Liver (tissue), 9 donors: ENCODE data around the gene FHDC1. TPM values are rescaled to one million over a fixed set of nuclear protein-coding genes. Genes with fewer than 3 reads are reported as not detected.

Experiments used
- DNase-seq: peaks from one replicate; pipeline ENCODE4 v3.0.0-alpha.2; 2017; ENCODE audit warnings: low spot score
- H3K27ac ChIP-seq, 2 donors: one replicate each; pipeline ENCODE4 v1.7.0; 2013; ENCODE audit warnings: inconsistent platforms in 2 of 2, low read length in 2 of 2, control low read depth in 1 of 2, low read depth in 1 of 2, mild to moderate bottlenecking in 1 of 2
- H3K27me3 ChIP-seq, 4 donors: one replicate each; pipeline versions ENCODE4 v1.6.1 to v1.7.0; 2013; ENCODE audit warnings: low read length in 3 of 4, inconsistent platforms in 1 of 4, mild to moderate bottlenecking in 1 of 4, moderate library complexity in 1 of 4; ENCODE audit not compliant: control insufficient read depth in 4 of 4, insufficient read depth in 4 of 4
- H3K36me3 ChIP-seq, 4 donors: one replicate each; pipeline versions ENCODE4 v1.6.1 to v1.7.0; 2013; ENCODE audit warnings: low read length in 3 of 4, mild to moderate bottlenecking in 3 of 4, low read depth in 1 of 4, moderate library complexity in 1 of 4; ENCODE audit not compliant: control insufficient read depth in 4 of 4, insufficient read depth in 3 of 4
- H3K4me1 ChIP-seq, 4 donors: one replicate each; pipeline versions ENCODE4 v1.6.1 to v1.7.0; 2013; ENCODE audit warnings: low read length in 3 of 4, mild to moderate bottlenecking in 3 of 4, moderate library complexity in 1 of 4; ENCODE audit not compliant: control insufficient read depth in 4 of 4, insufficient read depth in 4 of 4
- H3K4me3 ChIP-seq, 3 donors: one replicate each; pipeline versions ENCODE4 v1.6.1 to v1.7.0; 2013; ENCODE audit warnings: low read length in 3 of 3, control low read depth in 1 of 3, low read depth in 1 of 3, mild to moderate bottlenecking in 1 of 3
- H3K9ac ChIP-seq, 2 donors: one replicate each; pipeline ENCODE4 v1.7.0; 2013; ENCODE audit warnings: low read length in 2 of 2, mild to moderate bottlenecking in 2 of 2, moderate library complexity in 2 of 2, control low read depth in 1 of 2, low read depth in 1 of 2
- H3K9me3 ChIP-seq, 4 donors: one replicate each; pipeline versions ENCODE4 v1.6.1 to v1.7.0; 2013; ENCODE audit warnings: low read length in 3 of 4; ENCODE audit not compliant: control insufficient read depth in 4 of 4
- ATF3 ChIP-seq: IDR thresholded peaks from 2 replicates; pipeline ENCODE4 v1.6.1; 2016; ENCODE audit warnings: antibody characterized with exemption
- CTCF ChIP-seq: fragments of 150-350 bp; IDR thresholded peaks from 2 replicates; pipeline ENCODE4 v1.5.1; 2017; ENCODE audit warnings: improper control_type of control experiment, low read depth, low read length; ENCODE audit not compliant: missing input control
- EGR1 ChIP-seq, 2 donors: IDR thresholded peaks; 2 replicates each; pipeline ENCODE4 v1.6.1; 2016 to 2018; ENCODE audit warnings: antibody characterized with exemption in 2 of 2, low read depth in 2 of 2
- FOXA1 ChIP-seq: IDR thresholded peaks from 2 replicates; pipeline ENCODE4 v1.6.1; 2016; ENCODE audit warnings: antibody characterized with exemption
- GABPA ChIP-seq, 2 donors: IDR thresholded peaks in 1 of 2; conservative IDR thresholded peaks in 1 of 2; 2 replicates each; pipeline ENCODE4 v1.6.1; 2016; ENCODE audit warnings: antibody characterized with exemption in 2 of 2, mild to moderate bottlenecking in 1 of 2, moderate library complexity in 1 of 2
- HNF4A ChIP-seq, 2 donors: conservative IDR thresholded peaks; 2 replicates each; pipeline ENCODE4 v1.6.1; 2016; ENCODE audit warnings: antibody characterized with exemption in 2 of 2, mild to moderate bottlenecking in 2 of 2
- HNF4G ChIP-seq: IDR thresholded peaks from 2 replicates; pipeline ENCODE4 v1.6.1; 2016; ENCODE audit warnings: antibody characterized with exemption
- JUND ChIP-seq, 2 donors: IDR thresholded peaks; 2 replicates each; pipeline ENCODE4 v1.6.1; 2016; ENCODE audit warnings: antibody characterized with exemption in 2 of 2
- RAD21 ChIP-seq, 2 donors: IDR thresholded peaks; 2 replicates each; pipeline ENCODE4 v1.6.1; 2016; ENCODE audit warnings: antibody characterized with exemption in 2 of 2, mild to moderate bottlenecking in 2 of 2
- REST ChIP-seq: IDR thresholded peaks from 2 replicates; pipeline ENCODE4 v1.6.1; 2016; ENCODE audit warnings: antibody characterized with exemption, mild to moderate bottlenecking
- RXRA ChIP-seq, 2 donors: IDR thresholded peaks; 2 replicates each; pipeline ENCODE4 v1.6.1; 2017 to 2018; ENCODE audit warnings: antibody characterized with exemption in 2 of 2, mild to moderate bottlenecking in 1 of 2
- SP1 ChIP-seq: IDR thresholded peaks from 2 replicates; pipeline ENCODE4 v1.6.1; 2018; ENCODE audit warnings: antibody characterized with exemption, mild to moderate bottlenecking
- TAF1 ChIP-seq: conservative IDR thresholded peaks from 2 replicates; pipeline ENCODE4 v1.6.1; 2016; ENCODE audit warnings: antibody characterized with exemption, mild to moderate bottlenecking
- ZBTB33 ChIP-seq: IDR thresholded peaks from 2 replicates; pipeline ENCODE4 v1.6.1; 2016; ENCODE audit warnings: antibody characterized with exemption
- WGBS: extraction: QIAGEN DNeasy Blood & Tissue Kit; methylation state at CpG from one replicate; pipeline ENCODE4 v1.1.7; 2013; 5-methylcytosine and 5-hydroxymethylcytosine counted together
- polyA plus RNA-seq, 2 donors: library from polyadenylated mRNA; stranded (reverse) in 1 of 2; unstranded in 1 of 2; fragments of 200-250 nt in 1 of 2; fragments of >200 nt in 1 of 2; fragmentation: Nextera tagmentation in 1 of 2; extraction: Ambion mirVana in 1 of 2; gene quantifications; one replicate each; pipeline versions ENCODE4 v1.2.1 to v1.2.3, GENCODE V29; 2013 to 2015
- total RNA-seq, 2 donors: library from RNA; depleted of rRNA; stranded (reverse); fragments of >200 nt; gene quantifications; one replicate each; pipeline ENCODE4 v1.2.3, GENCODE V29; 2014
- donor health status: healthy.
- donor health status: healthy.
- donor health status: healthy.
- donor health status: healthy.
- donor health status: healthy.

The FHDC1 gene
- total and polyA plus RNA-seq, 4 donors, result 0.06 to 33.0 (median 0.11) TPM

- Histone ChIP-seq H3K27ac (no peak overlapping the region), H3K9me3 (no peaks in the 10 kb centered on the region), H3K4me3 (peak overlapping the region; percentile 39 to 70 (median 59)), H3K27me3 (peaks cover 0 to 5% (median 2%) of the 10 kb centered on the region in 4 donors), H3K9ac (no peak overlapping the region), H3K36me3 (no peaks in the 10 kb centered on the region), H3K4me1 (peaks cover 15 to 31% (median 26%) of the 10 kb centered on the region in 4 donors)
- DNase-seq, result peak; percentile 82
- WGBS, result 1% methylated on average over 91 of the region's 91 CpGs
- TF ChIP-seq REST (no peak), ATF3 (no peak), ZBTB33 (no peak), RXRA (IDR thresholded peaks at IDR 0.05) (no peak), JUND (IDR thresholded peaks at IDR 0.05) (no peak)
Measured at GRCh38 chr4:152937336-152938236, 1.5 kb downstream of the FHDC1 start.

GRCh38 chr4:152938237-152938947 is 2.3 kb downstream of the FHDC1 start:
- Histone ChIP-seq H3K36me3 (no peaks in the 10 kb centered on the region), H3K9me3 (no peaks in the 10 kb centered on the region), H3K4me3 (peak overlapping the region in 2 of 3 donors; percentile 59 to 70), H3K9ac (no peak overlapping the region), H3K4me1 (peaks cover 15 to 31% (median 26%) of the 10 kb centered on the region in 4 donors), H3K27me3 (peaks cover 0 to 5% (median 2%) of the 10 kb centered on the region in 4 donors), H3K27ac (no peak overlapping the region)
- TF ChIP-seq JUND (IDR thresholded peaks at IDR 0.05) (no peak), FOXA1 (no peak), EGR1 (IDR thresholded peaks at IDR 0.05; ENCODE audit: low read depth in 2 of 2) (no peak)
- no peak for DNase-seq
- WGBS, result 28% methylated on average over 17 of the region's 17 CpGs

GRCh38 chr4:152939621-152940020 is 3.5 kb downstream of the FHDC1 start:
- Histone ChIP-seq H3K4me1 (peaks cover 15 to 31% (median 26%) of the 10 kb centered on the region in 4 donors), H3K9me3 (no peaks in the 10 kb centered on the region), H3K27me3 (peaks cover 0 to 5% (median 2%) of the 10 kb centered on the region in 4 donors), H3K9ac (no peak overlapping the region), H3K4me3 (no peak overlapping the region), H3K36me3 (no peaks in the 10 kb centered on the region), H3K27ac (no peak overlapping the region)
- WGBS, result 86% methylated on average over 2 of the region's 2 CpGs
- no peak for DNase-seq
- no peak for TF ChIP-seq ZBTB33
- TF ChIP-seq HNF4G, result no peak
- TF ChIP-seq GABPA (IDR thresholded peaks at IDR 0.05 in 1 of 2, conservative IDR thresholded peaks at IDR 0.05 in 1 of 2), result no peak
- TF ChIP-seq ATF3, result no peak
- no peak for TF ChIP-seq TAF1
- TF ChIP-seq CTCF, result no peak
- TF ChIP-seq RAD21 (IDR thresholded peaks at IDR 0.05), result no peak
- no peak for TF ChIP-seq SP1
- no peak for TF ChIP-seq RXRA (IDR thresholded peaks at IDR 0.05)
- TF ChIP-seq HNF4A (conservative IDR thresholded peaks at IDR 0.05), result no peak
- no peak for TF ChIP-seq EGR1 (IDR thresholded peaks at IDR 0.05; ENCODE audit: low read depth in 2 of 2)
